Measurements from ENCODE around the gene ARHGDIG.
"Not testable (repeated sequence)": the region's sequence is repeated elsewhere in the genome, so short reads cannot be mapped to it uniquely, and the experiment has no call there.

Gene ARHGDIG

GRCh38 chr16:324451-325334, 44.3 kb downstream of the ARHGDIG start:
- no peak overlapping the region for H3K27ac Mint-ChIP-seq
- no peaks in the 10 kb centered on the region for H3K9me3 Mint-ChIP-seq
- H3K4me1 Mint-ChIP-seq, result no peaks in the 10 kb centered on the region
- no peak for TF ChIP-seq CTCF (IDR thresholded peaks at IDR 0.05; ENCODE audit: unreplicated experiment in 3 of 3)
- H3K4me3 Mint-ChIP-seq, result no peak overlapping the region
- no peaks in the 10 kb centered on the region for H3K27me3 Mint-ChIP-seq (ENCODE audit: low read depth)
- peaks cover 6% of the 10 kb centered on the region for H3K36me3 Mint-ChIP-seq (ENCODE audit: low read depth)

- Mint-ChIP-seq H3K9me3 (no peaks in the 10 kb centered on the region), H3K27me3 (ENCODE audit: low read depth) (no peaks in the 10 kb centered on the region), H3K27ac (no peak overlapping the region), H3K36me3 (ENCODE audit: low read depth) (no peaks in the 10 kb centered on the region), H3K4me1 (peaks cover 3% of the 10 kb centered on the region), H3K4me3 (no peak overlapping the region)
- TF ChIP-seq CTCF (IDR thresholded peaks at IDR 0.05; ENCODE audit: unreplicated experiment in 3 of 3), result no peak
Observed at GRCh38 chr16:325375-326145, 45.2 kb downstream of the ARHGDIG start.

GRCh38 chr16:330741-331140, 50.4 kb downstream of the ARHGDIG start:
- TF ChIP-seq CTCF (IDR thresholded peaks at IDR 0.05; ENCODE audit: unreplicated experiment in 3 of 3), result no peak
- Mint-ChIP-seq H3K27me3 (ENCODE audit: low read depth) (no peaks in the 10 kb centered on the region), H3K9me3 (no peaks in the 10 kb centered on the region), H3K4me3 (no peak overlapping the region), H3K27ac (peak overlapping the region; percentile 67 to 77 (median 70)), H3K4me1 (peaks cover 18% of the 10 kb centered on the region), H3K36me3 (ENCODE audit: low read depth) (no peaks in the 10 kb centered on the region)

- Mint-ChIP-seq H3K4me1 (peaks cover 18% of the 10 kb centered on the region), H3K27ac (peak overlapping the region; percentile 67 to 77 (median 70))
- not testable (repeated sequence) for H3K9me3 Mint-ChIP-seq; H3K27me3 Mint-ChIP-seq (ENCODE audit: low read depth); H3K4me3 Mint-ChIP-seq; H3K36me3 Mint-ChIP-seq (ENCODE audit: low read depth)
Observed at GRCh38 chr16:331181-331814, 50.9 kb downstream of the ARHGDIG start.

Measured in nephron (organoid).